NCI-H2196 treated with DMSO at 0.1 percent for 48 hours (cell line): ENCODE results near the gene CHID1.

ENCODE experiments used
- DNase-seq: peaks from one replicate; lab custom pipeline; 2025; ENCODE audit not compliant: unreplicated experiment; lab: John Stamatoyannopoulos, UW

The CHID1 gene

DNA sequence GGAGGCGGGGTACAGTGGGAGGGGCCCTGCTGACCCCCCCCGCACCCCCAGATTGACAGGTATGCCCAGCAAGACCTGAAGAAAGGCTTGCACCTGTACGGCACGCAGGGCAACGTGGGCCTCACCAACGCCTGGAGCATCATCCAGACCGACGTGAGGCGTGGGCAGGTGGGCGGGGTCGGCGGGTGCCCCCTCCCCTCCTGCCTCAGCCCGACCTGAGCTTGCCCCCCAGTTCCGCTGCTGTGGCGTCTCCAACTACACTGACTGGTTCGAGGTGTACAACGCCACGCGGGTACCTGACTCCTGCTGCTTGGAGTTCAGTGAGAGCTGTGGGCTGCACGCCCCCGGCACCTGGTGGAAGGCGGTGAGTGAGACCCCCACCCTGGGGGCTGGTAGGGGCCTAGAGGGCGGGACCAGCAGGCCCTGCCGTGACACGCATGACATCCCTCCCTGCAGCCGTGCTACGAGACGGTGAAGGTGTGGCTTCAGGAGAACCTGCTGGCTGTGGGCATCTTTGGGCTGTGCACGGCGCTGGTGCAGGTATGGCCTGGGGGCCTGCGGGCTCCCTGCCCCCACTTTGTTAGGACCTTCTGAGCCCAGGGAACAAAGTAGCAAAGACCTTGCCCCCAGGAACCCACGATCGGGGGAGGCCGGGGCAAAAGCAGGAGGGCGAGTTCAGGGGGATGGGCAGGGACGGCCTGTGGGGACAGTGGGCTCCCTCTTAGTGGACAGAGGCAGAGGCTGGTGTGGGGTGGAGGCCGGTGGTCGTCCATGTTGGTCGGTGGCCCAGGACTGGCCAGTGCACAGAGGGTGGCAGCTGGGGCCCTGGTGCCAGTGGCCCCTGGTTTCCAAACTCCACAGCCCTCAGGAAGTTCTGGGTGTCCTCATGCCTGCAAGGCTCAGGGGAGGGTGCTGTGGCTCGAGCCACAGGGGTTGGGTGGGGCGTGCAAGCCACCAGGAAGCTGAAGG, 44.9 kb downstream of the CHID1 start:
- no peak for DNase-seq

GRCh38 chr11:864898-865297, 45.7 kb downstream of the CHID1 start:
- no peak for DNase-seq

GRCh38 chr11:863910-864827, 46.4 kb downstream of the CHID1 start:
- DNase-seq, result no peak

DNA sequence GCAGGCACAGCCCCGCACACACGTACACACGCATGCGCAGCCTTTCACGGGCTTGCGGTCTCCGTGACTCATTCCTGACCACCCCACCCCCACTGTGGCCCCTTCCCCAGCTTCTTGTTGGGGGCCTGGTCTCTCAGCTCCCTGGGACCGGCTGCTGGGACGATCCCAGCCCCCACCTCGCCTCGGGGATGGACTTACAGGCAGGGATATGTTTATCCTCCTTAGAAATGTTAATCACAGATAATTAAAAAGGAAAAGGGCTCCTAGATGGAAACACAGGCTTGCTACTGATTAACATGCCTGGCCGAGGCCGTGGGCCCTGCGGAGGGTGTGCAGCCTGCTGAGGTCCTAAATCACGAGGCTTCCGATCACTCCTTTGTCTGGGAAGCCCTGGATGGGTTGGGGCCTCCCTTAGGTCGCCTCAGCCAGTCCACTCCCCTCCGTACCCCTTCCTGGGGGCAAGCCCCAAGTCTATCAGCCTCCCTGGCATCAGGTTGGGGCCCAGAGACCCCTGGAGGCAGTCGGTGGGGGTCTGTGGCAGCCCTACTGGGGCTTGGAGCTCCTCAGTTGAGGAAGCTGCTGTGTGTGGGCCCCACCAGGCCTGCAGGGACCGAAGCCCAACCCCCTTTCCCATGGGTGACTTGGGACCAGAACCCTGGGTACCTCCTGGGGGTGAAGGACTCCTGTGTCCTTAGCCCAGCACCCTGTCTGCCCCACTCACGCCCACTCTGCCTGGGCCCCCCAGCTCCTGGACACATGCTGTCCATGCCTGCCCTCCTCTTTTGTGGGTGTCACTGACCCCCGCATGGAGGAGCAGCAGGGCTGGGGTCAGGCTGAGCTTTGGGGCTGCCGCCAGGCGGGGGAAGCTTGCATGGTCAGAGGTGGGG, 47.3 kb downstream of the CHID1 start:
- DNase-seq, result no peak

DNA sequence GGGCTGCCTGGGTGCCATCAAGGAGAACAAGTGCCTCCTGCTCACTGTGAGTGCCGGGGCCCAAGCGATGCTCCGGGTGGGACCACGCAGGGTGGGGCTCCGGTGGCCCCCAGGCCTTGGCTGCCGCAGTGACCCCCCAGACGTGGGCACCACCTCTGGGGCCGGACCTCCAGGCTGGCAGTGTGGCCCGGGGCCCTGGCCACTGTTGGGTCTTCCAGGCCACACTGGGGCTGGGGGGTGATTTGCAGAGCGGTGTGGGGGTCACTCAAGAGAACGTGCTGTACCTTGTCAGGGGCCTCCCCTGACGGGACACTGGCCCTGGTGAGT, 48.0 kb downstream of the CHID1 start:
- DNase-seq, result no peak

GRCh38 chr11:862081-862661, 48.4 kb downstream of the CHID1 start:
- no peak for DNase-seq

- no peak for DNase-seq
Measured at GRCh38 chr11:861105-861479, 49.5 kb downstream of the CHID1 start.

DNA sequence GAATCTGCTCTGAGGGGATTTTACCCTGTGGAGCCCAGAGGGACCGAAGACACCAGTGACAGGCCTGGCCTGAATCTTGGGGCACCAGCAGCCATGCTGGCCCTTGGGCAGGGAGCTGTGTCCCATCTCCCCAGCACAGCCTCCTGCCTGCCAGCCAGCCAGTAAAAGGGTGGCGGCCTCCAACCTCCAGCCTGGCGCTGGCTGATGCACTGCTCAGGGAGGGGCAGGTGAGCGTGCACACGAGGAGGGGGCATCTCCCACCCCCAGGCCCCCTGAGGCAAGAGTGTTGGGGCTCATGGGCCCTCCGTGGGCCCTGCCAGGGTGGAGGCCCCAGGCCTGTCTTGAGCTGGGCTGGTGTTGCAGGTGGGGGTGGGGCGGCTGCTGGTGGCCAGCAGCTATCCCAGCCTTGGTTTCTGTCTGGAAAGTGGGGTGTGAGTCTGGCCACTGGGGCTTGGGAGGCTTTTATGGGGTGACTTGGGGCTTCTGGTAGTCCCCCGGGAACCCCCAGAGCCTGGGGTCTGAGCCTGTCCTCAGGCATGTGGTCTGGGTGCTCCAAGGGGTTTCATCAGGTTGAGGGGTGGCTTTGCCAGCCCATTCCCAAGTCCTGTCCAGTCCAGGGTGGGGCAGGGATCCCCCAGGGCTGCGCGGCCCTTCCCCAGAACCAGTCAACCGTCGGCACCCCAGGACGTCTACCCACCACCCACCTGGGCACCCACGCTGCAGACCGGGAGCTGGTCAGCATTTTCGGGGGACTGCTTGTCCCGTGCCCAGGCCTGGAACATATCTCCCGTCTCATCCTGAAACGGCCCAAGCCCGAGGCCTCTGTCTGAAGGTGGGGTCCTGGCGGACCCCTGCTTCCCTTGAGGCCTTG, 50.1 kb downstream of the CHID1 start:
- no peak for DNase-seq

- DNase-seq, result peak; percentile 81
Measured at GRCh38 chr11:859394-860131, 51.0 kb downstream of the CHID1 start.

- DNase-seq, result no peak
Measured at GRCh38 chr11:858762-859339, 51.8 kb downstream of the CHID1 start.

- no peak for DNase-seq
Measured at GRCh38 chr11:858053-858761, 52.4 kb downstream of the CHID1 start.

GRCh38 chr11:856397-856796, 54.2 kb downstream of the CHID1 start:
- no peak for DNase-seq

DNA sequence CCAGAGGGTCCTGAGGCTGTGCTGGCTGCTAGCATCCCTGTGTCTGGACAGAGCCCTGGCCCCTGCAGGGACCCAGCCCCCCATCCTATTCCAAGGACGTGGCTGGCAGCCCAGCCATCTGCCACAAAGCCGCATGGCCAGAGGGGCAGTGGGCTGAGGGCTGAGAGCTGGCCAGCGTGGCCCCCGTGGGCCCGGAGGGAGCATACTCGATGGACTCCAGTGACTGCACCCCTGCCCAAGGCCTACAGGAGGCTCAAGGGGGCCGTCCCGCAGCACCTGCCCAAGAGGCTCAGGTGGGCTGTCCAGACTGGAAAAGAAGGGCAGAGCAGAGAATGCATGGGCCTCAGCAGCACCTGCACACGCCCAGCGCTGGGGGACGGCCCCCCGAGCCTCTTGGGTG, 54.8 kb downstream of the CHID1 start:
- no peak for DNase-seq

DNA sequence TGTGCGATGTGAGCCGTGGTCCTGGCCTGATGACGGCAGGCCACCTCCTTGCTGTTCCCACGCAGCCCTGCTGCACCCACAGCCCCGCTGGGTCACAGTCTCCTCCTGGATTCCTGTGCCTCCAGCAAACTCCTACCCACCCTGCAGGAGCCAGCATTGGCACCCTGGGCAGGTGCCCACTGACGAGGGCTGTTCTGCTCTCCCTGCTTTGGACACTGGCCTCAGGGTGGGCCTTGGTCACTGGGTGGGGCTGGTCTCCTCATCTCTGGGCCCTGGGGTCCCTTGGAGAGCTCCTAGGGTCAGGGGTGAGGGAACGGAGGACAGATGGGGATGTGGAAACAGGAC, 55.3 kb downstream of the CHID1 start:
- DNase-seq, result no peak

DNA sequence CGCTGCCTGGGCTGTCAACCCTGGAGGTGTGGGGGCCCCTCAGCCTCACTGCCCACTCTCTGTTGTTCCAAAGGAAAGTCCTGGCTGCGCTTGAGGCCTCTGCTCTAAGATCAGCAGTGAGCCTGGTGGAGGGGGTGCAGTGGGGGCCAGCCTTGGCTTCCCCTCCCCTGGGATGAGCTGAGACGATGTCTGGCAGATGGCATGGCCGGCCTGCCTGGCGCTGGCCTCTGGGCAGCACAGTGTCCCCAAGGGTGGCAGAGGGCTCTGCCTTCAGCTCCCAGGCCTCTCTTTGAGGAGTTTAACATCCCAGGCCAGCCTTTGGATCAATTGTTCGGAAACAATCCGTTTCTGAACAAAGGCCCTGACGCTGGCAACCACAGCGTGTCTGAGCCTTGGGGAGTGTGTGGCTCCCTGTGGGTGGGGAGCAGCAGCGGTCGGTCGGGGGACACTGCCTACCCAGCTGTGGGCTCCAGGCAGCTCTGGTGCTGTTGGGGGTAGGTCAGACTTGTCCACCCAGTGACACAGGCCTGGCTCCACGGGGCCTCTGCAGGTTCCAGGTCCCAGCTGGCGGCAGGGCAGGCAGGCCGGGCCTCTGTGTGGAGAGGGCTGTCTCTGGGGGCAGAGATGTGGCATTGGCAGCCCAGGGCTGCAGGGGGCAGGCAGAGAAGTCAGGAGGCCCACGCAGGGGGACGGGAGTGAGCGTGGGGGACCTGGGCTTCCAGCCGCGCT, 55.8 kb downstream of the CHID1 start:
- DNase-seq, result no peak

- no peak for DNase-seq
Measured at GRCh38 chr11:853682-854448, 56.7 kb downstream of the CHID1 start.

- no peak for DNase-seq
Measured at GRCh38 chr11:852762-853161, 57.8 kb downstream of the CHID1 start.
